SK-N-SH (cell line): Measurements from ENCODE around the gene STX18. TPM values are rescaled to one million over a fixed set of nuclear protein-coding genes. Genes with fewer than 3 reads are reported as not detected.
A peak's percentile ranks its signal among the peaks of the same experiment; 100 is the strongest.

Source experiments
- CTCF ChIA-PET: fragments of 300-600, 350-600 bp; formaldehyde crosslinking; extraction: SDS; loops from one replicate; lab custom pipeline; 2021; lab: Yijun Ruan, JAX
- POLR2A ChIA-PET: fragments of 350-600 bp; sonication (Branson Sonifier 250); formaldehyde crosslinking; extraction: SDS; loops from one replicate; lab custom pipeline; 2020; ENCODE audit warnings: antibody characterized with exemption, inconsistent platforms; lab: Yijun Ruan, JAX
- DNase-seq: peaks from one replicate; pipeline ENCODE4 v3.0.0; 2012
- H2AFZ ChIP-seq: fragments of 200-600 bp; sonication (generic); 2 replicates; pipeline ENCODE4 v1.8.1; 2016; ENCODE audit warnings: antibody characterized with exemption, mild to moderate bottlenecking, low read depth
- H3F3A ChIP-seq: fragments of 200-600 bp; sonication (generic); replicated peaks from 2 replicates; pipeline ENCODE3; 2016; ENCODE audit warnings: antibody characterized with exemption, mild to moderate bottlenecking; ENCODE audit not compliant: insufficient read depth
- H3K27ac ChIP-seq, 2 experiments: fragments of 200-500 bp in 1 of 2; fragments of 200-600 bp in 1 of 2; sonication (Bioruptor generic) in 1 of 2; sonication (generic), shearing (Covaris generic) in 1 of 2; 2 replicates each; pipeline versions ENCODE4 v1.5.1 to v1.6.1; 2014 to 2016; ENCODE audit warnings: low read depth in 2 of 2, inconsistent platforms in 1 of 2, low read length in 1 of 2, mild to moderate bottlenecking in 1 of 2, mixed read lengths in 1 of 2
- H3K27me3 ChIP-seq: fragments of 200-600 bp; sonication (generic), shearing (Covaris generic); 2 replicates; pipeline ENCODE4 v1.6.1; 2016; ENCODE audit warnings: mixed run types; ENCODE audit not compliant: insufficient read depth
- H3K36me3 ChIP-seq, 2 experiments: fragments of 200-500 bp in 1 of 2; fragments of 200-600 bp in 1 of 2; sonication (Bioruptor generic) in 1 of 2; sonication (generic) in 1 of 2; replicated peaks in 1 of 2; 2 replicates each; pipeline versions ENCODE3 to v1.5.1; 2014 to 2016; ENCODE audit warnings: low read length in 1 of 2, mild to moderate bottlenecking in 1 of 2; ENCODE audit not compliant: insufficient read depth in 2 of 2, control insufficient read depth in 1 of 2
- H3K4me1 ChIP-seq, 2 experiments: fragments of 200-500 bp in 1 of 2; fragments of 200-600 bp in 1 of 2; sonication (Bioruptor generic) in 1 of 2; sonication (generic), shearing (Covaris generic) in 1 of 2; 2 replicates each; pipeline versions ENCODE4 v1.5.1 to v1.6.1; 2014 to 2016; ENCODE audit warnings: low read depth in 1 of 2, low read length in 1 of 2, mixed run types in 1 of 2; ENCODE audit not compliant: insufficient read depth in 2 of 2, control insufficient read depth in 1 of 2
- H3K4me2 ChIP-seq: fragments of 200-600 bp; sonication (generic), shearing (Covaris generic); 2 replicates; pipeline ENCODE4 v1.6.1; 2017; ENCODE audit warnings: mixed run types
- H3K4me3 ChIP-seq, 2 experiments: fragments of 200-500 bp in 1 of 2; fragments of 200-600 bp in 1 of 2; sonication (Bioruptor generic) in 1 of 2; sonication (generic), shearing (Covaris generic) in 1 of 2; 2 replicates each; pipeline versions ENCODE4 v1.5.1 to v1.8.1; 2014 to 2016; ENCODE audit warnings: low read depth in 2 of 2, inconsistent platforms in 1 of 2, low read length in 1 of 2, mild to moderate bottlenecking in 1 of 2, mixed read lengths in 1 of 2, moderate library complexity in 1 of 2
- H3K79me2 ChIP-seq: fragments of 200-600 bp; sonication (generic); 2 replicates; pipeline ENCODE4 v1.8.1; 2017; ENCODE audit warnings: mild to moderate bottlenecking; ENCODE audit not compliant: insufficient read depth
- H3K9ac ChIP-seq: fragments of 200-600 bp; sonication (generic); 2 replicates; pipeline ENCODE4 v1.6.1; 2017; ENCODE audit warnings: mixed run types
- H3K9me2 ChIP-seq: fragments of 200-600 bp; sonication (generic); 2 replicates; pipeline ENCODE4 v1.6.1; 2017; ENCODE audit warnings: mixed run types
- H3K9me3 ChIP-seq: fragments of 200-600 bp; sonication (generic); 2 replicates; pipeline ENCODE4 v1.6.1; 2017; ENCODE audit warnings: mixed run types, mild to moderate bottlenecking, moderate library complexity
- H4K20me1 ChIP-seq: fragments of 200-600 bp; sonication (generic); 2 replicates; pipeline ENCODE4 v1.6.1; 2017; ENCODE audit warnings: mild to moderate bottlenecking, mixed run types; ENCODE audit not compliant: insufficient read depth
- EZH2phosphoT487 ChIP-seq: fragments of 200-600 bp; sonication (generic); IDR thresholded peaks from 2 replicates; pipeline ENCODE4 v1.6.1; 2017; ENCODE audit warnings: low read depth, mixed run types, mild to moderate bottlenecking, antibody characterized with exemption, moderate library complexity, borderline replicate concordance
- FOXM1 ChIP-seq: IDR thresholded peaks from 2 replicates; pipeline ENCODE4 v1.4.0; 2012; ENCODE audit warnings: low read depth, mild to moderate bottlenecking
- GABPA ChIP-seq: IDR thresholded peaks from 2 replicates; pipeline ENCODE4 v1.4.0; 2012; ENCODE audit warnings: low read depth, mild to moderate bottlenecking
- IRF3 ChIP-seq: fragments of 150-350 bp; IDR thresholded peaks from 2 replicates; pipeline ENCODE4 v1.6.1; 2016; ENCODE audit warnings: mild to moderate bottlenecking, low read depth, low read length
- MXI1 ChIP-seq: IDR thresholded peaks from 2 replicates; pipeline ENCODE4 v1.6.1; 2012; ENCODE audit warnings: mild to moderate bottlenecking, low read depth, low read length, improper control_type of control experiment
- NRF1 ChIP-seq: IDR thresholded peaks from 2 replicates; pipeline ENCODE4 v1.6.1; 2012; ENCODE audit warnings: low read depth, mild to moderate bottlenecking, low read length
- RXRA ChIP-seq: IDR thresholded peaks from 2 replicates; pipeline ENCODE4 v1.4.0; 2012; ENCODE audit warnings: low read depth, mild to moderate bottlenecking, borderline replicate concordance
- TCF12 ChIP-seq: IDR thresholded peaks from 2 replicates; pipeline ENCODE4 v1.4.0; 2012
- TEAD4 ChIP-seq: IDR thresholded peaks from 2 replicates; pipeline ENCODE4 v1.4.0; 2012; ENCODE audit warnings: mild to moderate bottlenecking, borderline replicate concordance; ENCODE audit not compliant: insufficient read depth
- WGBS: methylation state at CpG from one replicate; pipeline ENCODE4 v1.1.6; 2017; ENCODE audit warnings: low lambda C conversion rate; 5-methylcytosine and 5-hydroxymethylcytosine counted together
- polyA plus RNA-seq, 3 experiments: library from polyadenylated mRNA; depleted of rRNA; stranded (reverse); fragments of >200 nt; gene quantifications; 2 replicates each; pipeline ENCODE4 v1.2.3, GENCODE V29; 2012
- TF ChIP-seq, protein P1 (sequence below): IDR thresholded peaks from 2 replicates; pipeline ENCODE4; 2012
- TF ChIP-seq, protein P2 (sequence below): IDR thresholded peaks from 2 replicates; pipeline ENCODE4 v1.4.0; 2012; ENCODE audit warnings: low read depth

The STX18 gene
- polyA plus RNA-seq, 1 of the 3 experiments (the other 2 are of a cell fraction): 17.3 TPM

- TF ChIP-seq, protein P1, sequence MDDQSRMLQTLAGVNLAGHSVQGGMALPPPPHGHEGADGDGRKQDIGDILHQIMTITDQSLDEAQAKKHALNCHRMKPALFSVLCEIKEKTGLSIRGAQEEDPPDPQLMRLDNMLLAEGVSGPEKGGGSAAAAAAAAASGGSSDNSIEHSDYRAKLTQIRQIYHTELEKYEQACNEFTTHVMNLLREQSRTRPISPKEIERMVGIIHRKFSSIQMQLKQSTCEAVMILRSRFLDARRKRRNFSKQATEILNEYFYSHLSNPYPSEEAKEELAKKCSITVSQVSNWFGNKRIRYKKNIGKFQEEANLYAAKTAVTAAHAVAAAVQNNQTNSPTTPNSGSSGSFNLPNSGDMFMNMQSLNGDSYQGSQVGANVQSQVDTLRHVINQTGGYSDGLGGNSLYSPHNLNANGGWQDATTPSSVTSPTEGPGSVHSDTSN: no peak
- TF ChIP-seq TEAD4: no peak
- TF ChIP-seq EZH2phosphoT487: no peak
- no peak for TF ChIP-seq GABPA
- TF ChIP-seq, protein P2, sequence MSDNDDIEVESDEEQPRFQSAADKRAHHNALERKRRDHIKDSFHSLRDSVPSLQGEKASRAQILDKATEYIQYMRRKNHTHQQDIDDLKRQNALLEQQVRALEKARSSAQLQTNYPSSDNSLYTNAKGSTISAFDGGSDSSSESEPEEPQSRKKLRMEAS: no peak
- no peak for TF ChIP-seq NRF1
- no peak for TF ChIP-seq MXI1
- TF ChIP-seq, all 33 proteins: peak for 0
Observed at GRCh38 chr4:4408576-4409335, 133.1 kb downstream of the STX18 start (continued).

- CTCF ChIA-PET: interaction anchor here (0.9 to 2.1 kb wide), 3 partner anchors 13 to 19 kb away, joined by 3 to 10 read pairs (median 3); no protein-coding TSS in a partner anchor
Observed at GRCh38 chr4:4408132-4408523, 133.7 kb downstream of the STX18 start.

DNA sequence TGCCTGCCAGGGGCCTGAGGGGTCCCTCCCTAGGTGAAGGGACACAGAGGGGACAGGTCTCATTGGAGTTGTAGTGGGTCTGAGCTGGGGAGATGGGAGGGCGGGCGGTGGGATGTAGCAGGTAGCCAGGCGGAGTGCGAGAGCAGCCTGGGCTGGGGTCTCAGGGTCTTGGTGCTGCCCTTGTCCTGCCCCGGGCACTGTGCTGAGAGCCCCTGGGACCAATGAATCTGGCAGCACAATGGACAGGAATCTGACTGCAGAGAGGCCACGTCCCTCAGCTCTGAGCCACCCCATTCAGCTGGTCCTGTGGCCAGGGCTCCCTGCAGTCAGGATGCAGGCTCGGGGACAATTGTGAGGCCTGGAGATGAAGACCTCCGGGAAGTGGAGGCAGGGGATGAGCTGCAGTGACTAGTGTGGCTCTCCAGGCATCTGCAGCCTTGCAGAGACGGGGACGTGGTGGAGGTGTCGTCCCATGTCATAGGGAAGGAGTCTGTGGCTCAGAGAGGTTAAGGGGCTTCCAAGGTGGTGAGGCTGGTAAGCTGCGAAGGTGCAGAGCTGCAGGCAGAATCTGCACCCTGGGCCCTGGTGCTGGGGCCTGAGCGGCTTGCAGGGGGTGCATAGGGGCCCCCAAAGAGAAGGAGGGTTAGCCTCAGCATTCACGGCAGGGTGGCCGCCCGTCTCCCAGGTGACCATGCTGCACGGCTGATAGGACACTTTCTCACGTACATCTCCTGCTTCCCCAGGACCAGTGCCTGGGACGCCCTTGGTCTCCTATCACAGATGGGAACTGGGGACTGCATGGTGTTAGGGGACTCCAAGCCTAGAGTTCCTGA is 134.3 kb downstream of the STX18 start:
- H3K79me2 ChIP-seq: no peaks in the 10 kb centered on the region
- TF ChIP-seq IRF3 (no peak), RXRA (no peak), TCF12 (no peak), NRF1 (no peak)
- TF ChIP-seq, protein P2: no peak
- TF ChIP-seq, all 33 proteins: peak for 0
- Histone ChIP-seq H3K9ac (no peak overlapping the region), H4K20me1 (no peaks in the 10 kb centered on the region), H2AFZ (no peak overlapping the region), H3K36me3 (no peaks in the 10 kb centered on the region), H3K9me3 (no peaks in the 10 kb centered on the region), H3K4me1 (peaks cover 0 to 30% of the 10 kb centered on the region in 2 experiments; a peak in 2 of 4 replicates), H3K27me3 (no peaks in the 10 kb centered on the region), H3F3A (no peaks in the 10 kb centered on the region), H3K4me3 (no peak overlapping the region), H3K9me2 (no peaks in the 10 kb centered on the region), H3K27ac (peak overlapping the region in 1 of 2 experiments; percentile 94; a peak in 2 of 4 replicates), H3K4me2 (no peak overlapping the region)
- DNase-seq: no peak
- 89% methylated on average over 8 of the region's 19 CpGs for WGBS
- ChIA-PET POLR2A (interaction anchor here (0.9 to 1.8 kb wide), 5 partner anchors 10 to 48 kb away, joined by 3 to 9 read pairs (median 6); partner anchors contain the start of gene NSG1), CTCF (interaction anchor here (0.9 to 2.3 kb wide), 5 partner anchors 13 to 23 kb away, joined by 3 to 10 read pairs (median 3); no protein-coding TSS in a partner anchor)

More at GRCh38 chr4:4408132-4408523, 133.7 kb downstream of the STX18 start:
- no peak for DNase-seq
- Histone ChIP-seq H3K9me2 (no peaks in the 10 kb centered on the region), H3K4me3 (no peak overlapping the region), H3F3A (no peaks in the 10 kb centered on the region), H3K4me2 (no peak overlapping the region), H2AFZ (no peak overlapping the region), H3K9me3 (no peaks in the 10 kb centered on the region), H3K9ac (no peak overlapping the region), H3K27ac (no peak overlapping the region), H4K20me1 (no peaks in the 10 kb centered on the region), H3K4me1 (peaks cover 0 to 24% of the 10 kb centered on the region in 2 experiments; a peak in 2 of 4 replicates), H3K27me3 (no peaks in the 10 kb centered on the region), H3K36me3 (no peaks in the 10 kb centered on the region), H3K79me2 (no peaks in the 10 kb centered on the region)
- 74% methylated on average over 6 of the region's 13 CpGs for WGBS
- POLR2A ChIA-PET: interaction anchor here (1.3 kb wide), 1 partner anchor 13 kb away, joined by 3 read pairs; no protein-coding TSS in a partner anchor
- TF ChIP-seq NRF1 (no peak), FOXM1 (no peak)
